KG1 (cell line): ENCODE data around the gene MED6.
A peak's percentile ranks its signal among the peaks of the same experiment; 100 is the strongest.

Experiments used
- DNase-seq: peaks from one replicate; lab custom pipeline; 2025; lab: John Stamatoyannopoulos, UW

Gene MED6

GRCh38 chr14:70597731-70598130 is 2.7 kb downstream of the MED6 start:
- DNase-seq = no peak

GRCh38 chr14:70595443-70596185 is 4.8 kb downstream of the MED6 start:
- no peak for DNase-seq

- no peak for DNase-seq
Observed at GRCh38 chr14:70594461-70594860, 6.0 kb downstream of the MED6 start.

GRCh38 chr14:70585231-70585630 is 15.2 kb downstream of the MED6 start:
- DNase-seq = no peak

- DNase-seq = no peak
Observed at GRCh38 chr14:70576891-70577290, 23.6 kb downstream of the MED6 start.

- DNase-seq = no peak
Observed at GRCh38 chr14:70573050-70573449, 27.4 kb downstream of the MED6 start.

- DNase-seq = no peak
Observed at GRCh38 chr14:70571139-70571538, 29.3 kb downstream of the MED6 start.

- DNase-seq = peak; percentile 18
Observed at GRCh38 chr14:70567791-70568190, 32.7 kb downstream of the MED6 start.

GRCh38 chr14:70563869-70564268 is 36.6 kb downstream of the MED6 start:
- DNase-seq = no peak

GRCh38 chr14:70563417-70563816 is 37.0 kb downstream of the MED6 start:
- DNase-seq = no peak

GRCh38 chr14:70558356-70558755 is 42.1 kb downstream of the MED6 start:
- no peak for DNase-seq

GRCh38 chr14:70555890-70556289 is 44.6 kb downstream of the MED6 start:
- no peak for DNase-seq

GRCh38 chr14:70538087-70538486 is 62.4 kb downstream of the MED6 start:
- no peak for DNase-seq

GRCh38 chr14:70536830-70537229 is 63.6 kb downstream of the MED6 start:
- DNase-seq = no peak

GRCh38 chr14:70534904-70535303 is 65.6 kb downstream of the MED6 start, which contains the start of gene ADAM20:
TSS of gene ADAM20 (minus strand) at chr14:70535004. CDS start at chr14:70524757, 10,247 bp downstream.
- DNase-seq = no peak
